H1 (cell line): ENCODE data around the gene ZFAND6. TPM values are rescaled to one million over a fixed set of nuclear protein-coding genes. Genes with fewer than 3 reads are reported as not detected.

Source experiments
- CTCF ChIA-PET: fragments of 300-600 bp; sonication (Branson Sonifier 250); formaldehyde crosslinking; loops from one replicate; lab custom pipeline; 2021; ENCODE audit not compliant: partially characterized antibody; lab: Charles Lee
- POLR2A ChIA-PET: fragments of 300-600 bp; sonication (Branson Sonifier 250); formaldehyde crosslinking; loops from one replicate; lab custom pipeline; 2021; ENCODE audit warnings: inconsistent platforms; ENCODE audit not compliant: partially characterized antibody; lab: Charles Lee
- DNase-seq, 2 experiments: peaks; one replicate each; pipeline versions ENCODE4 v3.0.0 to v3.0.0-alpha.2; 2010 to 2022; ENCODE audit warnings: low spot score in 2 of 2, low read depth in 1 of 2, mixed read lengths in 1 of 2
- FAIRE-seq: peaks from 2 replicates; lab custom pipeline; 2011; peaks lifted over from hg19 to GRCh38; lab: Jason Lieb, UNC
- H2AFZ ChIP-seq: 2 replicates; pipeline ENCODE4 v1.8.1; 2012; ENCODE audit warnings: low read length, inconsistent platforms
- H2AK5ac ChIP-seq: 2 replicates; pipeline ENCODE4 v1.6.1; 2013; ENCODE audit warnings: low read depth, low read length
- H2BK120ac ChIP-seq: replicated peaks from 2 replicates; pipeline ENCODE3; 2013; ENCODE audit warnings: low read depth, low read length, inconsistent platforms
- H2BK12ac ChIP-seq: 2 replicates; pipeline ENCODE4 v1.6.1; 2013; ENCODE audit warnings: low read depth, low read length
- H2BK15ac ChIP-seq: 2 replicates; pipeline ENCODE4 v1.6.1; 2013; ENCODE audit warnings: low read length
- H2BK20ac ChIP-seq: 2 replicates; pipeline ENCODE4 v1.6.1; 2013; ENCODE audit warnings: low read length
- H2BK5ac ChIP-seq: 2 replicates; pipeline ENCODE4 v1.6.1; 2013; ENCODE audit warnings: low read depth, low read length
- H3K14ac ChIP-seq: 2 replicates; pipeline ENCODE4 v1.6.1; 2013; ENCODE audit warnings: inconsistent platforms; ENCODE audit not compliant: insufficient read length
- H3K18ac ChIP-seq: 2 replicates; pipeline ENCODE4 v1.6.1; 2013; ENCODE audit warnings: low read length; ENCODE audit errors: extremely low read depth
- H3K23ac ChIP-seq: 2 replicates; pipeline ENCODE4 v1.6.1; 2013; ENCODE audit warnings: inconsistent platforms; ENCODE audit not compliant: insufficient read length
- H3K23me2 ChIP-seq: 2 replicates; pipeline ENCODE4 v1.6.1; 2013; ENCODE audit warnings: low read depth, low read length
- H3K27ac ChIP-seq: 2 replicates; pipeline ENCODE4 v1.6.1; 2011; ENCODE audit warnings: low read depth, low read length, inconsistent platforms
- H3K27me3 ChIP-seq, 4 experiments: replicated peaks in 1 of 4; 1 replicate in 1 of 4; 2 replicates in 3 of 4; pipeline versions ENCODE4 v1.6.1 to v1.8.1; 2011 to 2013; ENCODE audit warnings: low read length in 3 of 4, mild to moderate bottlenecking in 3 of 4, inconsistent platforms in 2 of 4, mixed read lengths in 2 of 4, moderate library complexity in 1 of 4; ENCODE audit not compliant: control insufficient read depth in 3 of 4, insufficient read depth in 3 of 4; ENCODE audit errors: extremely low read depth in 1 of 4
- H3K36me3 ChIP-seq, 4 experiments: 2 replicates each; pipeline versions ENCODE4 v1.6.1 to v1.8.1; 2011 to 2013; ENCODE audit warnings: mild to moderate bottlenecking in 4 of 4, low read length in 3 of 4, moderate library complexity in 2 of 4, control low read depth in 1 of 4, inconsistent platforms in 1 of 4; ENCODE audit not compliant: insufficient read depth in 4 of 4, control insufficient read depth in 2 of 4
- H3K4ac ChIP-seq: replicated peaks from 2 replicates; pipeline ENCODE3; 2013; ENCODE audit warnings: low read length, low read depth, mixed read lengths, inconsistent platforms; ENCODE audit not compliant: insufficient read length
- H3K4me1 ChIP-seq, 4 experiments: replicated peaks in 1 of 4; 1 replicate in 1 of 4; 2 replicates in 3 of 4; pipeline versions ENCODE4 v1.6.1 to v1.8.1; 2011 to 2013; ENCODE audit warnings: low read length in 3 of 4, inconsistent platforms in 2 of 4, mixed read lengths in 1 of 4; ENCODE audit not compliant: insufficient read depth in 4 of 4, control insufficient read depth in 3 of 4
- H3K4me2 ChIP-seq, 2 experiments: 2 replicates each; pipeline versions ENCODE4 v1.6.1 to v1.8.1; 2011 to 2013; ENCODE audit warnings: low read depth in 2 of 2, low read length in 2 of 2, control low read depth in 1 of 2, inconsistent platforms in 1 of 2, mild to moderate bottlenecking in 1 of 2; ENCODE audit not compliant: insufficient read depth in 1 of 2
- H3K4me3 ChIP-seq, 4 experiments: fragments of 200-600, 300-600 bp in 1 of 4; sonication (generic), shearing (Covaris generic), sonication (Bioruptor Twin) in 1 of 4; 2 replicates each; pipeline versions ENCODE4 v1.5.1 to v1.8.1; 2011 to 2016; ENCODE audit warnings: low read length in 4 of 4, low read depth in 3 of 4, control low read depth in 2 of 4, inconsistent platforms in 2 of 4, mild to moderate bottlenecking in 2 of 4, mixed read lengths in 1 of 4, moderate library complexity in 1 of 4; ENCODE audit not compliant: insufficient read depth in 2 of 4; ENCODE audit errors: extremely low read depth in 1 of 4
- H3K56ac ChIP-seq: replicated peaks from 2 replicates; pipeline ENCODE3; 2013; ENCODE audit warnings: low read depth, mild to moderate bottlenecking, mixed read lengths, low read length, inconsistent platforms; ENCODE audit not compliant: insufficient read length
- H3K79me1 ChIP-seq: 2 replicates; pipeline ENCODE4 v1.6.1; 2013; ENCODE audit warnings: low read depth, low read length, control low read depth
- H3K79me2 ChIP-seq, 2 experiments: 2 replicates each; pipeline versions ENCODE4 v1.6.1 to v1.8.1; 2012 to 2013; ENCODE audit warnings: low read length in 2 of 2, mild to moderate bottlenecking in 2 of 2, inconsistent platforms in 1 of 2; ENCODE audit not compliant: insufficient read depth in 2 of 2, control insufficient read depth in 1 of 2
- H3K9ac ChIP-seq, 4 experiments: replicated peaks in 1 of 4; 1 replicate in 1 of 4; 2 replicates in 3 of 4; pipeline versions ENCODE4 v1.6.1 to v1.8.1; 2011 to 2013; ENCODE audit warnings: low read depth in 3 of 4, low read length in 3 of 4, control low read depth in 2 of 4, mild to moderate bottlenecking in 2 of 4, moderate library complexity in 2 of 4, inconsistent platforms in 1 of 4; ENCODE audit errors: extremely low read depth in 1 of 4
- H3K9me3 ChIP-seq, 2 experiments: 2 replicates each; pipeline versions ENCODE4 v1.6.1 to v1.8.1; 2012 to 2013; ENCODE audit warnings: mild to moderate bottlenecking in 2 of 2, moderate library complexity in 2 of 2, control low read depth in 1 of 2, inconsistent platforms in 1 of 2, low read depth in 1 of 2, low read length in 1 of 2, mixed read lengths in 1 of 2; ENCODE audit not compliant: insufficient read depth in 2 of 2
- H4K20me1 ChIP-seq, 2 experiments: replicated peaks in 1 of 2; 2 replicates each; pipeline versions ENCODE3 to v1.8.1; 2011 to 2013; ENCODE audit warnings: inconsistent platforms in 2 of 2, low read length in 2 of 2, mild to moderate bottlenecking in 1 of 2; ENCODE audit not compliant: insufficient read depth in 2 of 2, control insufficient read depth in 1 of 2
- H4K5ac ChIP-seq: 2 replicates; pipeline ENCODE4 v1.6.1; 2013; ENCODE audit warnings: low read length, low read depth, mixed read lengths, inconsistent platforms; ENCODE audit not compliant: insufficient read length
- H4K8ac ChIP-seq: 2 replicates; pipeline ENCODE4 v1.8.0; 2013; ENCODE audit warnings: mild to moderate bottlenecking, moderate library complexity, low read length, inconsistent platforms; ENCODE audit not compliant: insufficient read depth; ENCODE audit errors: extremely low read depth
- H4K91ac ChIP-seq: replicated peaks from 2 replicates; pipeline ENCODE3; 2013; ENCODE audit warnings: low read length, mixed read lengths, inconsistent platforms; ENCODE audit not compliant: insufficient read length
- CEBPB ChIP-seq: IDR thresholded peaks from 2 replicates; pipeline ENCODE4 v1.6.1; 2012; ENCODE audit warnings: low read depth, low read length
- CHD1 ChIP-seq: IDR thresholded peaks from 2 replicates; pipeline ENCODE4 v1.6.1; 2012; ENCODE audit warnings: low read depth, low read length, improper control_type of control experiment
- EGR1 ChIP-seq: IDR thresholded peaks from 2 replicates; pipeline ENCODE4 v1.6.1; 2011; ENCODE audit warnings: low read depth, low read length, borderline replicate concordance
- EP300 ChIP-seq, 2 experiments: IDR thresholded peaks; 1 replicate in 1 of 2; 2 replicates in 1 of 2; pipeline ENCODE4 v1.6.1; 2011 to 2012; ENCODE audit warnings: low read depth in 2 of 2, low read length in 2 of 2, mild to moderate bottlenecking in 2 of 2, borderline replicate concordance in 1 of 2, inconsistent platforms in 1 of 2, moderate library complexity in 1 of 2
- JUN ChIP-seq: IDR thresholded peaks from 2 replicates; pipeline ENCODE4 v1.6.1; 2011; ENCODE audit warnings: low read depth, mild to moderate bottlenecking, improper control_type of control experiment, low read length
- NRF1 ChIP-seq: IDR thresholded peaks from 2 replicates; pipeline ENCODE4 v1.6.1; 2011; ENCODE audit warnings: mild to moderate bottlenecking, low read depth, low read length, improper control_type of control experiment
- PHF8 ChIP-seq: fragments of 200-600 bp; sonication (generic); conservative IDR thresholded peaks from 2 replicates; pipeline ENCODE4 v1.7.1; 2012; ENCODE audit warnings: low read depth, mild to moderate bottlenecking, inconsistent platforms, low read length, moderate library complexity
- SIN3A ChIP-seq, 2 experiments: IDR thresholded peaks in 1 of 2; conservative IDR thresholded peaks in 1 of 2; 2 replicates each; pipeline ENCODE4 v1.6.1; 2011 to 2012; ENCODE audit warnings: low read length in 2 of 2, improper control_type of control experiment in 1 of 2, low read depth in 1 of 2, mild to moderate bottlenecking in 1 of 2
- SRF ChIP-seq: IDR thresholded peaks from 2 replicates; pipeline ENCODE4 v1.6.1; 2011; ENCODE audit warnings: mild to moderate bottlenecking, low read depth, low read length, moderate library complexity
- TEAD4 ChIP-seq: IDR thresholded peaks from 2 replicates; pipeline ENCODE4 v1.6.1; 2012; ENCODE audit warnings: low read depth, low read length, inconsistent platforms, mixed read lengths
- WGBS, 2 experiments: shearing (Covaris generic) in 1 of 2; methylation state at CpG; one replicate each; pipeline versions ENCODE4 v1.1.6 to v1.1.7; 2013 to 2015; ENCODE audit warnings: low lambda C conversion rate in 2 of 2, mixed read lengths in 2 of 2, inconsistent platforms in 1 of 2, low coverage in 1 of 2, missing lambda C conversion rate in 1 of 2; ENCODE audit not compliant: insufficient replicate concordance in 2 of 2, insufficient coverage in 1 of 2, insufficient read length in 1 of 2; ENCODE audit errors: extremely low coverage in 1 of 2, missing lambda C conversion rate in 1 of 2; 5-methylcytosine and 5-hydroxymethylcytosine counted together
- polyA plus RNA-seq, 7 experiments: library from polyadenylated mRNA; depleted of rRNA in 3 of 7; stranded (reverse) in 5 of 7; unstranded in 2 of 7; fragments of >200 nt in 5 of 7; fragments of 200-250 nt in 2 of 7; gene quantifications; 1 replicate in 5 of 7; 2 replicates in 1 of 7; 4 replicates in 1 of 7; pipeline versions ENCODE4 v1.2.1 to v1.2.3, GENCODE V29; 2011 to 2013; ENCODE audit warnings: missing spikeins in 2 of 7, mixed read lengths in 2 of 7
- total RNA-seq: library from RNA; stranded (reverse); fragmentation: NEBNext Ultra II Directional; extraction: Animal tissue kit (Norgen Biotek cat#: 25700); gene quantifications from 2 replicates; pipeline ENCODE4 v1.2.1, GENCODE V29; 2021
- TF ChIP-seq, protein P1 (sequence below), 3 experiments: IDR thresholded peaks; 1 replicate in 2 of 3; 2 replicates in 1 of 3; pipeline versions ENCODE4 v1.5.1 to v1.6.1; 2011; ENCODE audit warnings: low read length in 3 of 3, mild to moderate bottlenecking in 3 of 3, inconsistent platforms in 2 of 3, low read depth in 1 of 3, moderate library complexity in 1 of 3; ENCODE audit not compliant: insufficient read depth in 1 of 3; ENCODE audit errors: control extremely low read depth in 1 of 3

The ZFAND6 gene
- total and polyA plus RNA-seq, 2 of the 8 experiments (the other 6 are each of a cell fraction or from before 2014, with no cell fraction given), result 136 to 237 TPM

DNA sequence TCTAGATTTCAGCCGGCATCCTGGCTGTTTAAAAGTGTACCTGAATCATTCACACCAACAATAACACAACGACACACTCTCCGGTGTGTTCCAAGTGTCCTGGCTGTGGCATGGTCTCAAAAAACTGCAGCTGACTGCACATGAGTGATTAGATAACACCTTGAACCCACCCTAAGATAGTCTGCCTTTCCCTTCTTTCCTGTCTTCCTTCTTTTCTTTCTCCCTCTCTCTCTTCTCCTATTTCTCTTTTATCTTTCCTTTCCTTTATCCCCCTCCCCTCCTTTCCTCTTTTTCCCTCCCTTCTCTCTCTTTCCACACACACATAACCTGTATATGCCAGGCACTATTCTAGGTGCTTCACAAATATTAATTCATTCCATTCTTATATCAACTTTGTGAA is 92.1 kb downstream of the ZFAND6 start:
- FAIRE-seq, result no peak
- no peaks in the 10 kb centered on the region for H3K79me2 ChIP-seq
- H3K9me3 ChIP-seq, result no peaks in the 10 kb centered on the region
- H4K5ac ChIP-seq, result no peak overlapping the region
- H3K4ac ChIP-seq, result no peak overlapping the region
- peaks cover 0 to 2% (median 0%) of the 10 kb centered on the region in 4 experiments; a peak in 2 of 7 replicates for H3K27me3 ChIP-seq
- H3K9ac ChIP-seq, result no peak overlapping the region
- peak overlapping the region; percentile 92 to 93; a peak in 3 of 4 replicates for H3K4me2 ChIP-seq
- H3K56ac ChIP-seq, result no peak overlapping the region
- H2BK5ac ChIP-seq, result no peak overlapping the region
- H4K8ac ChIP-seq, result no peak overlapping the region
- peaks cover 0 to 12% (median 2%) of the 10 kb centered on the region in 4 experiments; a peak in 3 of 7 replicates for H3K4me1 ChIP-seq
- no peaks in the 10 kb centered on the region for H3K36me3 ChIP-seq
- peaks cover 9% of the 10 kb centered on the region for H3K23me2 ChIP-seq
- H3K14ac ChIP-seq, result no peak overlapping the region
- CTCF ChIA-PET, result interaction anchor here (1.5 to 2.2 kb wide), 3 partner anchors 20 to 63 kb away, joined by 3 to 10 read pairs (median 5); no protein-coding TSS in a partner anchor
- peak overlapping the region in 2 of 4 experiments; percentile 46 to 79; a peak in 3 of 8 replicates for H3K4me3 ChIP-seq
- WGBS, 2 experiments, result 81% methylated on average over 3 of the region's 3 CpGs; no CpG with 5 or more reads in 1 of the 2 experiments
- H2BK12ac ChIP-seq, result no peak overlapping the region
- H3K27ac ChIP-seq, result no peak overlapping the region
- H3K18ac ChIP-seq, result no peak overlapping the region
- no peak overlapping the region for H2AFZ ChIP-seq
- H3K23ac ChIP-seq, result no peak overlapping the region
- H4K20me1 ChIP-seq, result peaks cover 0 to 3% of the 10 kb centered on the region in 2 experiments
- H2BK15ac ChIP-seq, result no peak overlapping the region
- no peak overlapping the region for H2AK5ac ChIP-seq
- H2BK20ac ChIP-seq, result no peak overlapping the region
- no peak for DNase-seq
- no peak overlapping the region for H2BK120ac ChIP-seq
- H3K79me1 ChIP-seq, result peaks cover 3% of the 10 kb centered on the region; the same call in 1 of the 2 replicates
- H4K91ac ChIP-seq, result no peak overlapping the region
- POLR2A ChIA-PET, result interaction anchor here (2.2 kb wide), 1 partner anchor 10 kb away, joined by 11 read pairs; no protein-coding TSS in a partner anchor
- TF ChIP-seq, protein P1, sequence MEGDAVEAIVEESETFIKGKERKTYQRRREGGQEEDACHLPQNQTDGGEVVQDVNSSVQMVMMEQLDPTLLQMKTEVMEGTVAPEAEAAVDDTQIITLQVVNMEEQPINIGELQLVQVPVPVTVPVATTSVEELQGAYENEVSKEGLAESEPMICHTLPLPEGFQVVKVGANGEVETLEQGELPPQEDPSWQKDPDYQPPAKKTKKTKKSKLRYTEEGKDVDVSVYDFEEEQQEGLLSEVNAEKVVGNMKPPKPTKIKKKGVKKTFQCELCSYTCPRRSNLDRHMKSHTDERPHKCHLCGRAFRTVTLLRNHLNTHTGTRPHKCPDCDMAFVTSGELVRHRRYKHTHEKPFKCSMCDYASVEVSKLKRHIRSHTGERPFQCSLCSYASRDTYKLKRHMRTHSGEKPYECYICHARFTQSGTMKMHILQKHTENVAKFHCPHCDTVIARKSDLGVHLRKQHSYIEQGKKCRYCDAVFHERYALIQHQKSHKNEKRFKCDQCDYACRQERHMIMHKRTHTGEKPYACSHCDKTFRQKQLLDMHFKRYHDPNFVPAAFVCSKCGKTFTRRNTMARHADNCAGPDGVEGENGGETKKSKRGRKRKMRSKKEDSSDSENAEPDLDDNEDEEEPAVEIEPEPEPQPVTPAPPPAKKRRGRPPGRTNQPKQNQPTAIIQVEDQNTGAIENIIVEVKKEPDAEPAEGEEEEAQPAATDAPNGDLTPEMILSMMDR (IDR thresholded peaks at IDR 0.05; ENCODE audit: control extremely low read depth in 1 of 3, insufficient read depth in 1 of 3, low read depth in 1 of 3, low read length in 3 of 3), result no peak
- TF ChIP-seq EGR1, result no peak
- no peak for TF ChIP-seq EP300 (IDR thresholded peaks at IDR 0.05; ENCODE audit: borderline replicate concordance in 1 of 2, low read depth in 2 of 2, low read length in 2 of 2)
- TF ChIP-seq NRF1, result no peak
- TF ChIP-seq SIN3A (conservative IDR thresholded peaks at IDR 0.05 in 1 of 2, IDR thresholded peaks at IDR 0.05 in 1 of 2; ENCODE audit: low read depth in 1 of 2, low read length in 2 of 2), result no peak
- no peak for TF ChIP-seq PHF8
- TF ChIP-seq CHD1, result no peak
- TF ChIP-seq CEBPB, result no peak
- TF ChIP-seq JUN, result no peak
- TF ChIP-seq SRF, result no peak
- TF ChIP-seq TEAD4, result no peak
